Bronchial epithelial cell (primary cell): ENCODE measurements around the gene STEAP4. TPM values are rescaled to one million over a fixed set of nuclear protein-coding genes. Genes with fewer than 3 reads are reported as not detected.
A peak's percentile ranks its signal among the peaks of the same experiment; 100 is the strongest.

Source experiments
- DNase-seq: peaks from one replicate; pipeline ENCODE4 v3.0.0-alpha.2; 2010; ENCODE audit warnings: low read depth
- FAIRE-seq: peaks from 2 replicates; lab custom pipeline; 2011; peaks lifted over from hg19 to GRCh38; lab: Jason Lieb, UNC
- H3K27me3 ChIP-seq: 2 replicates; pipeline ENCODE4 v1.5.1; 2011; ENCODE audit warnings: low read length; ENCODE audit not compliant: control insufficient read depth, insufficient read depth
- H3K36me3 ChIP-seq: 2 replicates; pipeline ENCODE4 v1.5.1; 2011; ENCODE audit warnings: low read length; ENCODE audit not compliant: control insufficient read depth, insufficient read depth
- H3K4me3 ChIP-seq: 2 replicates; pipeline ENCODE4 v1.5.1; 2011; ENCODE audit warnings: mild to moderate bottlenecking, low read depth, low read length, control low read depth
- CTCF ChIP-seq: IDR thresholded peaks from 2 replicates; pipeline ENCODE4 v1.5.1; 2011; ENCODE audit warnings: mild to moderate bottlenecking, moderate library complexity, low read length, control low read depth, inconsistent platforms; ENCODE audit not compliant: insufficient read depth, severe bottlenecking
- total RNA-seq: library from RNA; depleted of rRNA; stranded (reverse); fragments of >200 nt; gene quantifications from 2 replicates; pipeline ENCODE4 v1.2.1, GENCODE V29; 2014

Gene STEAP4
- total RNA-seq, 1 donor from 2014 or later = 3.9 TPM

- peak; percentile 57 for TF ChIP-seq CTCF
- DNase-seq = peak; percentile 39
- Histone ChIP-seq H3K36me3 (no peaks in the 10 kb centered on the region), H3K4me3 (no peak overlapping the region), H3K27me3 (no peaks in the 10 kb centered on the region)
- no peak for FAIRE-seq
These were observed 38.5 kb upstream of the STEAP4 start for GRCh38 chr7:88344956-88345832.

DNA sequence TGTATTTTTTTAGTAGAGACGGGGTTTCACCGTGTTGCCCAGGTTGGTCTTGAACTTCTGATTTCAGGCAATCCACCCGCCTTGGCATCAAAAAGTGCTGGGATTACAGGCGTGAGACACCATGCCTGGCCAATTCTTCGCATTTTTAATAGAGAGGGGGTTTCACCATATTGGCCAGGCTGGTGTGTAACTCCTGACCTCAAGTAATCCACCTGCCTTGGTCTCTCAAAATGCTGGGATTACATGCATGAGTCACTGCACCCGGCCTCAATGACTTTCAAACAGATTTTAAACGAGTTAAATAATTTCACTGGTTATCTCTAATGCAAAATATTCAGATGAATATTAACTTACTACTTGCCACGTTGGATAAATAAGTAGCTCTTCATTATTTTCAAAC lies 37.6 kb upstream of the STEAP4 start:
- FAIRE-seq (no peak), DNase-seq (no peak)
- no peak for TF ChIP-seq CTCF
- no peaks in the 10 kb centered on the region for H3K36me3 ChIP-seq
- H3K27me3 ChIP-seq = no peaks in the 10 kb centered on the region
- H3K4me3 ChIP-seq = no peak overlapping the region

DNA sequence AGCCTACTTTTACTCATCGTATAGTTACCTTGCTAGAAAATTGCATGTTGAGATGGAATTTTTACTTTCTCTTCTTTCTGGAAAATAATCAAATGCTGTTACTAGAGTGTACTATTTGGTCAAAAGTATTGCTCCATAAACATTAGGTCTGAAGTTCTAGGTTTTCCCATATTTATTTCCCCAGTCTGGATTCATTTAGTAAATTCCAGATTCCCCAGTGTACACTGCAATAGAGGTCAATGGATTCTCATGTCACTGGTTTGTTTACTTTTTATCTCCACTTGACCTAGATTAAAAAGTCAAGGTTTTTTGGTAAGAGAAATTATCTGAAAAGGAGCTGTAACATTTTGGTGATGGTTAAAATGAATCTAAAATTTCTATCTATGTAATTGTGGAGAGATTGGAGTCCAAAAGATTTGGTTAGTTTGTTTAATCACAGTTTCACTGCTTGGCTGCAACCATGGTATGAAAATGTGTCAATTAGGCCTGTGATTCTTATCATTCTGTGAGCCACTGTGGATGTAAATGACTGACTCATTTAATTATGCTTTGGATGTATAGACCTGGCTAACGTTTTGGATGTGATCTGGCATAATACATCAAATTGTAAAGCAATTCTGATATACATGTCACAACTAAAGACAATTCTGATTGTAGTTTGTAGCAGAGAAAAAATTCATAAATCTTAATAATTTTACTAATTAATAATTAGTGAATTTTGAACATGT lies 32.7 kb upstream of the STEAP4 start:
- no peaks in the 10 kb centered on the region for H3K36me3 ChIP-seq
- H3K27me3 ChIP-seq = no peaks in the 10 kb centered on the region
- no peak for TF ChIP-seq CTCF
- H3K4me3 ChIP-seq = no peak overlapping the region
- DNase-seq (no peak), FAIRE-seq (no peak)

GRCh38 chr7:88338503-88338902 lies 31.8 kb upstream of the STEAP4 start:
- FAIRE-seq = no peak
- Histone ChIP-seq H3K4me3 (no peak overlapping the region), H3K36me3 (no peaks in the 10 kb centered on the region), H3K27me3 (no peaks in the 10 kb centered on the region)
- TF ChIP-seq CTCF = no peak
- DNase-seq = no peak

GRCh38 chr7:88337572-88337971 lies 30.9 kb upstream of the STEAP4 start:
- DNase-seq (peak; percentile 85), FAIRE-seq (peak; percentile 73)
- no peak for TF ChIP-seq CTCF
- Histone ChIP-seq H3K4me3 (no peak overlapping the region), H3K36me3 (no peaks in the 10 kb centered on the region), H3K27me3 (no peaks in the 10 kb centered on the region)
